ENCODE measurements around the gene TFB2M.

Gene TFB2M

GRCh38 chr1:246550402-246550801 is 15.7 kb downstream of the TFB2M start:
- no peak for DNase-seq

DNA sequence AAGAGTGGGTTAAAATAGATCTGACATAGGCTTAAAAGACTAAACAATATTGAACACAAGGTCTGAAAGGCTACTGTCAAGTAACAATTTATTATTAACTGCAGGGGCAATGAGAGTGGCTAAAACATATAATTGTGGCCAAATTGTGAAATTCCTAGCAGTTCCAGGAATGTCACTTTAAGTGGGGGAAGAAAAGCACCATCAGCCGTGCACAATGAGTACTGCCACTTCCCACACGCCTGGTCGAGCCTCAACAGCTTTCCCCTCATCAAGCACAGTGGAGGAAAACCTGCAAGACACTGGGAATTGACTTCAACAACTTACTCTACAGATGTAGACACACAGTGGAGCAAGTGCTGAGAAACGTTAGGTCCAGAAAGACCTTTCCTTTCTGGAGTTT is 16.4 kb downstream of the TFB2M start:
- no peak for DNase-seq

DNA sequence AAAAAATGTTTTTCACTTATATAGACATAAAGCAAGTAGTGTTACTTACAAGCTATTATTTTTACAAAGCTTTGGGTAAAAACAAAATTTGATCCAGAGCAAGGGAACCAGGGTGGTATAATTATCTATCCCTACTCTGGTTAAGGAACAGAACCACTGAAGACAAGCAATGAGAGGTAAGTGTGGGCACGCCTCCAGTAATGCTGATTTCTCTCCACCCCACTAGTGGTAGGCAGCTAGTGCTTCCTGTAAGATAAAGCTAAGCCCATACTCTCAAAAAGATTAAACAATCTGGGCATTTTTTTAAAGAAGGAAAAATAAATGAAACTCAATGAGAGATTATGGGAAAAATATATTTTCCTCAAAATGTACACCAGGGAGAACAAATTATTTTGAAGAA is 22.1 kb downstream of the TFB2M start:
- DNase-seq, result no peak

- no peak for DNase-seq
These were observed 25.1 kb downstream of the TFB2M start for GRCh38 chr1:246540738-246541491.

- no peak for DNase-seq
These were observed 28.2 kb downstream of the TFB2M start for GRCh38 chr1:246537887-246538286.

DNA sequence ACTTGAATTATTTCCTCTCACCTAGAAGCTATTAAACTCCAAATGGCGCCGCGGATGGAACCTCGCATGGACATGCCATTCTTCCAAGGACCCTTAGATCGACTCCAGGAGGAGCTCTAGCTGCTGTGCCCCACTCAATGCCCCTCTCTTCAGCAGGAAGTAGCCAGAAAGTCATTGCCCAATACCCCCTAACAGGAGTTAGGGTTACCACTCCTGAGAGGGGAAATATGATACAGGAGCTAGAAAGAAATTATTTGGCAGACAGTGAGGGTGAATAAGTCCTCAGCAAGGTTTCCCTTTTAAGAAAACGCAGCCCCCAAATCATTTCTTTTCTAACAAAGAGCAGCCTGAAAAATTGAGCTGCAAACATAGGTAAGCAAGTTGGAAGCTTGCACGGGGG is 28.6 kb downstream of the TFB2M start:
- DNase-seq, result no peak

DNA sequence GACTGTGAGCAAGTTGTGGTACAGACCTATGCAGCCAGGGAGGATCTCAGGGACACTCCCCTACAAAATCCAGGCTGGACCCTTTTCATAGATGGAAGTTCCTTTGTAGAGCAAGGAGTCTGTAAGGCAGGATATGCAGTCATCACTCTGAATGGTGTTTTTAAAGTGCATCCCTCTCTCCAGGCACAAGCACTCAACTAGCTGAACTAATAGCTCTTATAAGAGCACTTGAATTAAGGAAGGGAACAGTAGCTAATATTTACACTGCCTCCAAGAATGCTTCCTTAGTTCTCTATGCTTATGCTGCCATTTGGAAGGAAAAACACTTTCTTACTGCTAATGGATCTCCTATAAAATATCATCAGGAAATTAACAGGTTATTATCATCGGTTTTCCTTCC is 31.9 kb downstream of the TFB2M start:
- DNase-seq, result no peak

GRCh38 chr1:246533371-246533905 is 32.6 kb downstream of the TFB2M start:
- no peak for DNase-seq

DNA sequence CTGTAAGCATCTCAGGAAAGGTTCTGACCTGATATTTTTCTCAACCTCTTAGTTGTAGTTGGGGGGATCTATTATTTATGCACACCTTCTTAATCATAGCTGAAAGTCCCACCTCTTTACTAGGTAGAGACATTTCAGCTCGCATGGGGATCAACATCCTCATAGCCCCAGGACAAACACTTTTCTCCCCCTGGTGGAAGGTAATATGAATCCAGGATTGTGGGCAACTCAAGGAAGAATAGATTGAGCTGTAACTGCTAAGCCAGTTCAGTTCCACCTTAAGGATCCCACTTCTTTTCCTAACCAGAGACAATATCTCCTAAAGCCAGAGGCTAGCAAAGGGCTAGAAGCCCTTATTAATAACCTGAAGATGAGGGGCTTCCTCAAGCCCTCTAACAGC is 33.5 kb downstream of the TFB2M start:
- no peak for DNase-seq

DNA sequence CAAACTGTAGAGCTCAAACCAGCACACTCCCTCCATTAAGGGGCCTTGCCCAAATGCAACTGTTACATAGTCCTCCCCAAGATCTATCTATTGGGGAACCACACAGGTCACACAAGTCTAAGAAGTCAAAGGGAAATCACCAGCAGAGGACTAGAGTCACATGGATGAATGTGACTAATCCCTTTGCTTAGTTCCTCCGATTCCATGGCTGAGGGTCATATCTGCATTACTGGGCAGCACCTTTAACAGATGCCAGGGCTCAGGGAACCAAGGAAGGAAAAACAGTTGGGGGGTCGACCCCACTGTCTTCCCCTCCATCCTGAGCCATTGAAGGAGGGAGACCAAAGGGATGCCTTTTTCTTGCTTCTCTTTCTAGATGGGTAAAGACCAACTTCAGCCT is 35.6 kb downstream of the TFB2M start:
- no peak for DNase-seq

GRCh38 chr1:246528933-246529731 is 36.9 kb downstream of the TFB2M start:
- DNase-seq, result no peak

DNA sequence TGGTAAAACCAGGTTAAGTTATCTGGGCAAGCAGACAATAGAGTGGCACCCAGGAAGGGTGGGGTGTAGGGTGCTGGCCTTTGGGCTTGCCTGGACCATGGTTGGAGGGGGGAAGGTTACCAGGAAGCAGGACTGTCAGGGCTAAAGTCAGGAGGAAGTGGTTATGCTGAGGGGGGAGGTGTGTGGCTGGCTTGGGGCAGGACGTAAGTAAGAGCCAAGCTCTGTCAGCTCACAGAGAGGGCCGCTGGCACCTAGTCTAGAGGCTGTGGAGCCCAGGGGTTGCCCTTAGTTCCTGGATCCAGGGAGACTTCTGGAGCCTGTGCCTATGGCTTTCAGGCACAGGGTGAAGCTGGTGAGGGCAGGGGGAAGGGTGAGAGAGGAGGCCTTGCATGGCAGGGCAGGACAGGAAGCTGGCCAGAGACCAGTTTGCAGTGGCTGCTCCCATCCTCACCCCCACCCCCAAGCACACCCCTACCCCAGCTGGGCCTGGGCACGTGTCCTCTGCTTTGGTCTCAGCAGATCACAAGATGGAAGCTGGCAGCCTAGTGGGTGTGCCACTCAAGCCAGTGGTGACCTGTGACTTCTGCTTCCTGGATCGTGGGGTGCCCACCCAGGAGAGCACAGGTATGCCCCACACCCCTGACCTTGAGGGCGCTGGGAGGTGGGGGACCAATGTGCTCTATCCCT is 38.5 kb downstream of the TFB2M start:
- DNase-seq, result no peak

DNA sequence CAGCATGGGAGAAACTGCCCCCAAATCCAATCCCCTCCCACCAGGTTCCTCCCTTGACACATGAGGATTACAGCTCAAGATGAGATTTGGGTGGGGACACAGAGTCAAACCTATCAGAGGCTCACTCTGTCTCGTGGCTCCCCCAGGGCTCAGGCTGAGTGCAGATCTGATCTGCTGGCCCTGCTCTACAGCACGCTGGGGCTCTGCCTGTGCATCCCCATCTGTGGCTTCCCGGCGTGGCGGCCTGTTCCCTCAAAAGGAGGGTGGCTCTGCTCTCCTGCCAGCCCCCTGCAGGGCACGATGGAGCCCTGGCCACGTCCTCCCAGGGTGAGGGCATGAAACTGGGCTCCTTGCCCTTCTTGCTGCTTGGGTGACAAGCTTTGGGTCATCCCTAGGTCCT is 39.1 kb downstream of the TFB2M start:
- DNase-seq, result no peak

GRCh38 chr1:246526380-246526779 is 39.7 kb downstream of the TFB2M start:
- no peak for DNase-seq

DNA sequence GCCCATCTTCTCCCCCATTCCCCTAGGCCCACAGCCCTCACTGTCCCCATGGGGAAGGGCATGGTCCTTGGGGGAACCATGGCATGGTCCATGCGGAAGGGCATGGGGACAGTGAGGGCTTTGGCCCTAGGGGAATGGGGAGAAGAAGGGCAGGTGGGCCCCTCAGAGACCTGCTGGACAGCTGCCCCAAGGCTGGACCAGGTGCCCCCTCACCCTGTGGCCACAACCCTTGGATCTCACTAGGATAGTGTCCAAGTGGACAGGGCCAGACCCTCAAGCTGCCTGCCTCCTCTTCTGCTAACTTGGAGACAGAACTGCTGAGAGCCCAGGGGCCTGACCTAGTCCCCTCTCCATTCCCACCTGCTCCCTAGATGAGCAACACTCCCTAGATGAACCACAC is 46.5 kb downstream of the TFB2M start:
- no peak for DNase-seq

- no peak for DNase-seq
These were observed 47.4 kb downstream of the TFB2M start for GRCh38 chr1:246518456-246519205.

DNA sequence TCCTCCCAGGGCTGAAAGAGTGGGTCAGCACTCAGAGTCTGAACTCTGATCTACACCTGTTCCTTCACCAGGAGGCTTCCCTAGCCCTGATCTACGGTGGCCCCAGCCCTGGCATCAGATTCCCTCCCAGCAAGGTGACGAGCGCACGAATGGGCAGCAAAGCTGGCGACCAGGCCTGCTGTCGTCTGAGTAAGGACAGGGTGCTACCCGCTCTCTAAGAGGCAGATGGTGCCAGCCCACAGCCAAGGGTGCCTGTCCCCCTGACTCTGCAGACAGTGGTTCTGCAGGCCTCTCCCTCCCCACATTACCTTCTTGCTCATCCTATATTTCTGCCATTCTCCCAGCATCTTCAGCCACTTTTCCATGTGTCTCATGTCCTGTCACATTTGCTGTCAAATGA is 48.7 kb downstream of the TFB2M start:
- no peak for DNase-seq

- DNase-seq, result no peak
These were observed 49.9 kb downstream of the TFB2M start for GRCh38 chr1:246516126-246516525.

- DNase-seq, result no peak
These were observed 50.6 kb downstream of the TFB2M start for GRCh38 chr1:246515390-246516005.

DNA sequence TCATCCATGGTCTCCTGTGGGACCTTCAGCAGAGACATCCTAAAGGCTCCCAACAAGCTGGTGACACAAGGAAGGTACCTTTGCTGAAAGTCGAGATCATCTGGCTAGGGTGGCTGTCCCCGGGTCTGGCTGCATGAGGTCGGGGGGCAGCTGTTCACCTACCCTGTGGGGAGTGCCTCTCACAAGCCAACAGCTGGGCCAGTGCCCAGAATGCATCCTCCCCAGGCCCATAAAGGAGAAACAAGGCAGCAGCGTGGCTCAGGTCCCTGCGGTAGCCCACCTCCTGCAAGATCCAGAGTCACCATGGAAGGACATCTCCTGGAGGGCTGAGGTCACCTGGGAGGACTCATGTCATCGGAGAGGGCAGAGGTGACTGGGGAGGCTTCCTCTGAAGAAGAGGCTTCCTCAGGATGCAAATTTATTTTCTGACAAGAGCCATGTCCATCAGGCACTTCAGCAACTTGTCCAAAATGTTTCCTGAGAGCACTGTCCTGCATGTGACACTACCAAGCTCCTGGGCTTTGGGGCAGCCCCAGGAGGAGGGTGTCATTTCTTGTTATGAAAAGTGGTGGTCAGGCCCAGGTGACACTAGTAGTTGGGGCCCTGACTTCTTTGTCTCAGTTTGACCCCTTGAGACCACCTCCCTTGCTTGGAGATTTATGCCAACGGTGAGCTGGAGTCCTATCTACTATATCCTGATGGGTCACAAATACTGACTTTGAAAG is 52.3 kb downstream of the TFB2M start:
- no peak for DNase-seq

GRCh38 chr1:246513041-246513440 is 53.0 kb downstream of the TFB2M start:
- DNase-seq, result no peak

DNA sequence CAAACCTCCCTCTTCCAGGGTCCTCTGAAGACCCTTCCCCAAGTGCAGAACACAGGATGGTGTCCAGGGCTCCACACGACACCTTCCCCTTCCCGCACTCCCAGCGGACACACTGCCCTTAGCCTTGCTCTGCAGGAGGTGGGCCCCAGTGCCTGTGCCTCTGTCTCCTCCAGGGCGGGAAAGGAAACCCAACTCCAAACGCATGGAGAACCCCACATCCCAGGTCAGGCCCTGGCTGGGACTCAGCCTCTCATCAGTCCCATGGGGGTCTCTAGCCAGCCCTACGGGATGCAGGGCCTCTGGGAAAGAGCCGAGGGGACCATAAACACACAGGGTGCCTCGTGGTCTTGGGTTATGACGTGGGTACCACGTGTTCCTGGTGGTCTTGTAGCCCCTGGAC is 53.4 kb downstream of the TFB2M start:
- no peak for DNase-seq
